H1 (cell line): ENCODE data around the gene RBFOX1. TPM values are rescaled to one million over a fixed set of nuclear protein-coding genes. Genes with fewer than 3 reads are reported as not detected.

Source experiments
- CTCF ChIA-PET: fragments of 300-600 bp; sonication (Branson Sonifier 250); formaldehyde crosslinking; loops from one replicate; lab custom pipeline; 2021; ENCODE audit not compliant: partially characterized antibody; lab: Charles Lee
- POLR2A ChIA-PET: fragments of 300-600 bp; sonication (Branson Sonifier 250); formaldehyde crosslinking; loops from one replicate; lab custom pipeline; 2021; ENCODE audit warnings: inconsistent platforms; ENCODE audit not compliant: partially characterized antibody; lab: Charles Lee
- DNase-seq, 2 experiments: peaks; one replicate each; pipeline versions ENCODE4 v3.0.0 to v3.0.0-alpha.2; 2010 to 2022; ENCODE audit warnings: low spot score in 2 of 2, low read depth in 1 of 2, mixed read lengths in 1 of 2
- FAIRE-seq: peaks from 2 replicates; lab custom pipeline; 2011; peaks lifted over from hg19 to GRCh38; lab: Jason Lieb, UNC
- H2AFZ ChIP-seq: 2 replicates; pipeline ENCODE4 v1.8.1; 2012; ENCODE audit warnings: low read length, inconsistent platforms
- H2AK5ac ChIP-seq: 2 replicates; pipeline ENCODE4 v1.6.1; 2013; ENCODE audit warnings: low read depth, low read length
- H2BK120ac ChIP-seq: replicated peaks from 2 replicates; pipeline ENCODE3; 2013; ENCODE audit warnings: low read depth, low read length, inconsistent platforms
- H2BK12ac ChIP-seq: 2 replicates; pipeline ENCODE4 v1.6.1; 2013; ENCODE audit warnings: low read depth, low read length
- H2BK15ac ChIP-seq: 2 replicates; pipeline ENCODE4 v1.6.1; 2013; ENCODE audit warnings: low read length
- H2BK20ac ChIP-seq: 2 replicates; pipeline ENCODE4 v1.6.1; 2013; ENCODE audit warnings: low read length
- H2BK5ac ChIP-seq: 2 replicates; pipeline ENCODE4 v1.6.1; 2013; ENCODE audit warnings: low read depth, low read length
- H3K14ac ChIP-seq: 2 replicates; pipeline ENCODE4 v1.6.1; 2013; ENCODE audit warnings: inconsistent platforms; ENCODE audit not compliant: insufficient read length
- H3K18ac ChIP-seq: 2 replicates; pipeline ENCODE4 v1.6.1; 2013; ENCODE audit warnings: low read length; ENCODE audit errors: extremely low read depth
- H3K23ac ChIP-seq: 2 replicates; pipeline ENCODE4 v1.6.1; 2013; ENCODE audit warnings: inconsistent platforms; ENCODE audit not compliant: insufficient read length
- H3K23me2 ChIP-seq: 2 replicates; pipeline ENCODE4 v1.6.1; 2013; ENCODE audit warnings: low read depth, low read length
- H3K27ac ChIP-seq: 2 replicates; pipeline ENCODE4 v1.6.1; 2011; ENCODE audit warnings: low read depth, low read length, inconsistent platforms
- H3K27me3 ChIP-seq, 4 experiments: replicated peaks in 1 of 4; 1 replicate in 1 of 4; 2 replicates in 3 of 4; pipeline versions ENCODE4 v1.6.1 to v1.8.1; 2011 to 2013; ENCODE audit warnings: low read length in 3 of 4, mild to moderate bottlenecking in 3 of 4, inconsistent platforms in 2 of 4, mixed read lengths in 2 of 4, moderate library complexity in 1 of 4; ENCODE audit not compliant: control insufficient read depth in 3 of 4, insufficient read depth in 3 of 4; ENCODE audit errors: extremely low read depth in 1 of 4
- H3K36me3 ChIP-seq, 4 experiments: 2 replicates each; pipeline versions ENCODE4 v1.6.1 to v1.8.1; 2011 to 2013; ENCODE audit warnings: mild to moderate bottlenecking in 4 of 4, low read length in 3 of 4, moderate library complexity in 2 of 4, control low read depth in 1 of 4, inconsistent platforms in 1 of 4; ENCODE audit not compliant: insufficient read depth in 4 of 4, control insufficient read depth in 2 of 4
- H3K4ac ChIP-seq: replicated peaks from 2 replicates; pipeline ENCODE3; 2013; ENCODE audit warnings: low read length, low read depth, mixed read lengths, inconsistent platforms; ENCODE audit not compliant: insufficient read length
- H3K4me1 ChIP-seq, 4 experiments: replicated peaks in 1 of 4; 1 replicate in 1 of 4; 2 replicates in 3 of 4; pipeline versions ENCODE4 v1.6.1 to v1.8.1; 2011 to 2013; ENCODE audit warnings: low read length in 3 of 4, inconsistent platforms in 2 of 4, mixed read lengths in 1 of 4; ENCODE audit not compliant: insufficient read depth in 4 of 4, control insufficient read depth in 3 of 4
- H3K4me2 ChIP-seq, 2 experiments: 2 replicates each; pipeline versions ENCODE4 v1.6.1 to v1.8.1; 2011 to 2013; ENCODE audit warnings: low read depth in 2 of 2, low read length in 2 of 2, control low read depth in 1 of 2, inconsistent platforms in 1 of 2, mild to moderate bottlenecking in 1 of 2; ENCODE audit not compliant: insufficient read depth in 1 of 2
- H3K4me3 ChIP-seq, 4 experiments: fragments of 200-600, 300-600 bp in 1 of 4; sonication (generic), shearing (Covaris generic), sonication (Bioruptor Twin) in 1 of 4; 2 replicates each; pipeline versions ENCODE4 v1.5.1 to v1.8.1; 2011 to 2016; ENCODE audit warnings: low read length in 4 of 4, low read depth in 3 of 4, control low read depth in 2 of 4, inconsistent platforms in 2 of 4, mild to moderate bottlenecking in 2 of 4, mixed read lengths in 1 of 4, moderate library complexity in 1 of 4; ENCODE audit not compliant: insufficient read depth in 2 of 4; ENCODE audit errors: extremely low read depth in 1 of 4
- H3K56ac ChIP-seq: replicated peaks from 2 replicates; pipeline ENCODE3; 2013; ENCODE audit warnings: low read depth, mild to moderate bottlenecking, mixed read lengths, low read length, inconsistent platforms; ENCODE audit not compliant: insufficient read length
- H3K79me1 ChIP-seq: 2 replicates; pipeline ENCODE4 v1.6.1; 2013; ENCODE audit warnings: low read depth, low read length, control low read depth
- H3K79me2 ChIP-seq, 2 experiments: 2 replicates each; pipeline versions ENCODE4 v1.6.1 to v1.8.1; 2012 to 2013; ENCODE audit warnings: low read length in 2 of 2, mild to moderate bottlenecking in 2 of 2, inconsistent platforms in 1 of 2; ENCODE audit not compliant: insufficient read depth in 2 of 2, control insufficient read depth in 1 of 2
- H3K9ac ChIP-seq, 4 experiments: replicated peaks in 1 of 4; 1 replicate in 1 of 4; 2 replicates in 3 of 4; pipeline versions ENCODE4 v1.6.1 to v1.8.1; 2011 to 2013; ENCODE audit warnings: low read depth in 3 of 4, low read length in 3 of 4, control low read depth in 2 of 4, mild to moderate bottlenecking in 2 of 4, moderate library complexity in 2 of 4, inconsistent platforms in 1 of 4; ENCODE audit errors: extremely low read depth in 1 of 4
- H3K9me3 ChIP-seq, 2 experiments: 2 replicates each; pipeline versions ENCODE4 v1.6.1 to v1.8.1; 2012 to 2013; ENCODE audit warnings: mild to moderate bottlenecking in 2 of 2, moderate library complexity in 2 of 2, control low read depth in 1 of 2, inconsistent platforms in 1 of 2, low read depth in 1 of 2, low read length in 1 of 2, mixed read lengths in 1 of 2; ENCODE audit not compliant: insufficient read depth in 2 of 2
- H4K20me1 ChIP-seq, 2 experiments: replicated peaks in 1 of 2; 2 replicates each; pipeline versions ENCODE3 to v1.8.1; 2011 to 2013; ENCODE audit warnings: inconsistent platforms in 2 of 2, low read length in 2 of 2, mild to moderate bottlenecking in 1 of 2; ENCODE audit not compliant: insufficient read depth in 2 of 2, control insufficient read depth in 1 of 2
- H4K5ac ChIP-seq: 2 replicates; pipeline ENCODE4 v1.6.1; 2013; ENCODE audit warnings: low read length, low read depth, mixed read lengths, inconsistent platforms; ENCODE audit not compliant: insufficient read length
- H4K8ac ChIP-seq: 2 replicates; pipeline ENCODE4 v1.8.0; 2013; ENCODE audit warnings: mild to moderate bottlenecking, moderate library complexity, low read length, inconsistent platforms; ENCODE audit not compliant: insufficient read depth; ENCODE audit errors: extremely low read depth
- H4K91ac ChIP-seq: replicated peaks from 2 replicates; pipeline ENCODE3; 2013; ENCODE audit warnings: low read length, mixed read lengths, inconsistent platforms; ENCODE audit not compliant: insufficient read length
- EGR1 ChIP-seq: IDR thresholded peaks from 2 replicates; pipeline ENCODE4 v1.6.1; 2011; ENCODE audit warnings: low read depth, low read length, borderline replicate concordance
- GABPA ChIP-seq: IDR thresholded peaks from 2 replicates; pipeline ENCODE4 v1.6.1; 2011; ENCODE audit warnings: mild to moderate bottlenecking, low read length, moderate library complexity, borderline replicate concordance; ENCODE audit not compliant: insufficient read depth
- HDAC2 ChIP-seq, 2 experiments: fragments of 300-600 bp in 1 of 2; sonication (generic) in 1 of 2; IDR thresholded peaks; 2 replicates each; pipeline ENCODE4 v1.6.1; 2011 to 2012; ENCODE audit warnings: low read depth in 2 of 2, low read length in 2 of 2, mild to moderate bottlenecking in 2 of 2, moderate library complexity in 2 of 2, borderline replicate concordance in 1 of 2, inconsistent platforms in 1 of 2
- PHF8 ChIP-seq: fragments of 200-600 bp; sonication (generic); conservative IDR thresholded peaks from 2 replicates; pipeline ENCODE4 v1.7.1; 2012; ENCODE audit warnings: low read depth, mild to moderate bottlenecking, inconsistent platforms, low read length, moderate library complexity
- RFX5 ChIP-seq: IDR thresholded peaks from 2 replicates; pipeline ENCODE4 v1.6.1; 2011; ENCODE audit warnings: low read depth, low read length, improper control_type of control experiment, borderline replicate concordance
- SIN3A ChIP-seq, 2 experiments: IDR thresholded peaks in 1 of 2; conservative IDR thresholded peaks in 1 of 2; 2 replicates each; pipeline ENCODE4 v1.6.1; 2011 to 2012; ENCODE audit warnings: low read length in 2 of 2, improper control_type of control experiment in 1 of 2, low read depth in 1 of 2, mild to moderate bottlenecking in 1 of 2
- TAF1 ChIP-seq: IDR thresholded peaks from 2 replicates; pipeline ENCODE4 v1.6.1; 2011; ENCODE audit warnings: mild to moderate bottlenecking, low read depth, low read length
- TAF7 ChIP-seq: optimal IDR thresholded peaks from 2 replicates; pipeline ENCODE3; 2011; ENCODE audit warnings: low read depth, mild to moderate bottlenecking, inconsistent platforms, low read length, moderate library complexity, borderline replicate concordance
- USF2 ChIP-seq: IDR thresholded peaks from 2 replicates; pipeline ENCODE4 v1.6.1; 2011; ENCODE audit warnings: low read length, improper control_type of control experiment
- YY1 ChIP-seq: IDR thresholded peaks from 2 replicates; pipeline ENCODE4 v1.6.1; 2011; ENCODE audit warnings: low read depth, mild to moderate bottlenecking, low read length
- WGBS, 2 experiments: shearing (Covaris generic) in 1 of 2; methylation state at CpG; one replicate each; pipeline versions ENCODE4 v1.1.6 to v1.1.7; 2013 to 2015; ENCODE audit warnings: low lambda C conversion rate in 2 of 2, mixed read lengths in 2 of 2, inconsistent platforms in 1 of 2, low coverage in 1 of 2, missing lambda C conversion rate in 1 of 2; ENCODE audit not compliant: insufficient replicate concordance in 2 of 2, insufficient coverage in 1 of 2, insufficient read length in 1 of 2; ENCODE audit errors: extremely low coverage in 1 of 2, missing lambda C conversion rate in 1 of 2; 5-methylcytosine and 5-hydroxymethylcytosine counted together
- polyA plus RNA-seq, 7 experiments: library from polyadenylated mRNA; depleted of rRNA in 3 of 7; stranded (reverse) in 5 of 7; unstranded in 2 of 7; fragments of >200 nt in 5 of 7; fragments of 200-250 nt in 2 of 7; gene quantifications; 1 replicate in 5 of 7; 2 replicates in 1 of 7; 4 replicates in 1 of 7; pipeline versions ENCODE4 v1.2.1 to v1.2.3, GENCODE V29; 2011 to 2013; ENCODE audit warnings: missing spikeins in 2 of 7, mixed read lengths in 2 of 7
- total RNA-seq: library from RNA; stranded (reverse); fragmentation: NEBNext Ultra II Directional; extraction: Animal tissue kit (Norgen Biotek cat#: 25700); gene quantifications from 2 replicates; pipeline ENCODE4 v1.2.1, GENCODE V29; 2021

RBFOX1 gene
- total and polyA plus RNA-seq, 2 of the 8 experiments (the other 6 are each of a cell fraction or from before 2014, with no cell fraction given), result 1.7 to 2.8 TPM

- 84% methylated on average over 7 of the region's 7 CpGs; no CpG with 5 or more reads in 1 of the 2 experiments for WGBS, 2 experiments
- Histone ChIP-seq H3K23ac (no peak overlapping the region), H2BK12ac (no peak overlapping the region), H4K91ac (no peak overlapping the region), H2AK5ac (no peak overlapping the region), H2BK15ac (no peak overlapping the region), H4K20me1 (no peaks in the 10 kb centered on the region), H3K79me1 (no peaks in the 10 kb centered on the region), H2AFZ (no peak overlapping the region), H3K18ac (no peak overlapping the region), H2BK120ac (no peak overlapping the region), H3K27ac (no peak overlapping the region), H3K23me2 (no peaks in the 10 kb centered on the region), H3K27me3 (no peaks in the 10 kb centered on the region), H2BK5ac (no peak overlapping the region), H3K36me3 (no peaks in the 10 kb centered on the region), H4K5ac (no peak overlapping the region), H3K4me3 (no peak overlapping the region), H3K14ac (no peak overlapping the region), H2BK20ac (0 out of 2 replicates have a peak overlapping the region, but pooled peaks have one; percentile 55), H3K79me2 (no peaks in the 10 kb centered on the region), H3K4ac (no peak overlapping the region), H3K9me3 (no peaks in the 10 kb centered on the region), H3K56ac (no peak overlapping the region), H3K9ac (no peak overlapping the region), H4K8ac (no peak overlapping the region), H3K4me2 (no peak overlapping the region), H3K4me1 (peaks cover 0 to 6% (median 2%) of the 10 kb centered on the region in 4 experiments; a peak in 3 of 7 replicates)
- TF ChIP-seq HDAC2 (IDR thresholded peaks at IDR 0.05; ENCODE audit: borderline replicate concordance in 1 of 2, low read depth in 2 of 2, low read length in 2 of 2), result no peak
- no peak for TF ChIP-seq USF2
- no peak for TF ChIP-seq YY1
- no peak for TF ChIP-seq EGR1
- no peak for TF ChIP-seq SIN3A (conservative IDR thresholded peaks at IDR 0.05 in 1 of 2, IDR thresholded peaks at IDR 0.05 in 1 of 2; ENCODE audit: low read depth in 1 of 2, low read length in 2 of 2)
- no peak for TF ChIP-seq TAF1
- TF ChIP-seq TAF7, result no peak
- TF ChIP-seq RFX5, result no peak
- TF ChIP-seq GABPA, result no peak
- TF ChIP-seq PHF8, result no peak
- ChIA-PET CTCF (no interaction called here), POLR2A (no interaction called here)
- DNase-seq, result no peak
- FAIRE-seq, result no peak
These were observed 117.2 kb downstream of the RBFOX1 start for GRCh38 chr16:7449808-7450207.
